Smooth muscle cell (in vitro differentiated cells): ENCODE results near the gene SYNE2. TPM values are rescaled to one million over a fixed set of nuclear protein-coding genes. Genes with fewer than 3 reads are reported as not detected.

ENCODE experiments used
- DNase-seq: peaks from one replicate; lab custom pipeline; 2025; ENCODE audit not compliant: unreplicated experiment; lab: John Stamatoyannopoulos, UW
- H2AFZ ChIP-seq: fragments of 200-600 bp; sonication (generic); 2 replicates; pipeline ENCODE4 v1.6.0; 2016; ENCODE audit warnings: antibody characterized with exemption, low read depth, mild to moderate bottlenecking
- H3F3A ChIP-seq: fragments of 200-600 bp; sonication (generic); 2 replicates; pipeline ENCODE4 v1.6.0; 2017; ENCODE audit warnings: antibody characterized with exemption, low read depth
- H3K27ac ChIP-seq: fragments of 200-600 bp; sonication (generic); 2 replicates; pipeline ENCODE4 v1.5.1; 2016; ENCODE audit warnings: low read depth, mild to moderate bottlenecking
- H3K27me3 ChIP-seq: fragments of 200-600 bp; sonication (generic); 2 replicates; pipeline ENCODE4 v1.6.1; 2016; ENCODE audit warnings: low read depth, mild to moderate bottlenecking
- H3K36me3 ChIP-seq: fragments of 200-600 bp; sonication (generic); 2 replicates; pipeline ENCODE4 v1.5.1; 2016; ENCODE audit warnings: low read depth
- H3K4me1 ChIP-seq: fragments of 200-600 bp; sonication (generic); 2 replicates; pipeline ENCODE4 v1.5.1; 2016; ENCODE audit warnings: low read depth
- H3K4me2 ChIP-seq: fragments of 200-600 bp; sonication (generic); 2 replicates; pipeline ENCODE4 v1.6.0; 2016; ENCODE audit warnings: mild to moderate bottlenecking
- H3K4me3 ChIP-seq: fragments of 200-600 bp; sonication (generic); 2 replicates; pipeline ENCODE4 v1.5.1; 2016; ENCODE audit warnings: mild to moderate bottlenecking
- H3K79me2 ChIP-seq: fragments of 200-600 bp; sonication (generic); 2 replicates; pipeline ENCODE4 v1.6.0; 2016; ENCODE audit warnings: low read depth, mild to moderate bottlenecking
- H3K9ac ChIP-seq: fragments of 200-600 bp; sonication (generic); 2 replicates; pipeline ENCODE4 v1.6.0; 2016; ENCODE audit warnings: low read depth
- H3K9me3 ChIP-seq: fragments of 200-600 bp; sonication (generic); replicated peaks from 2 replicates; pipeline ENCODE4 v1.5.1; 2016; ENCODE audit warnings: low read depth
- H4K20me1 ChIP-seq: fragments of 200-600 bp; sonication (generic); 2 replicates; pipeline ENCODE4 v1.6.0; 2016; ENCODE audit warnings: low read depth
- WGBS: methylation state at CpG from one replicate; pipeline ENCODE4 v1.1.7; 2016; ENCODE audit warnings: low lambda C conversion rate; 5-methylcytosine and 5-hydroxymethylcytosine counted together
- polyA plus RNA-seq: library from polyadenylated mRNA; unstranded; fragments of >200 nt; fragmentation: Nextera tagmentation; extraction: Ambion mirVana; gene quantifications from 2 replicates; pipeline ENCODE4 v1.2.1, GENCODE V29; 2016
- total RNA-seq: library from RNA; depleted of rRNA; stranded (reverse); fragments of >200 nt; gene quantifications from 2 replicates; pipeline ENCODE4 v1.2.3, GENCODE V29; 2014
- TF ChIP-seq, protein P1 (sequence below): fragments of 200-600 bp; sonication (generic); IDR thresholded peaks from 2 replicates; pipeline ENCODE4 v1.5.1; 2017; ENCODE audit warnings: borderline replicate concordance, mild to moderate bottlenecking, antibody characterized with exemption; ENCODE audit not compliant: insufficient read depth, poor library complexity, severe bottlenecking

The SYNE2 gene
- total and polyA plus RNA-seq, 2 experiments from 2014 or later = 4.8 to 20.9 TPM

DNA sequence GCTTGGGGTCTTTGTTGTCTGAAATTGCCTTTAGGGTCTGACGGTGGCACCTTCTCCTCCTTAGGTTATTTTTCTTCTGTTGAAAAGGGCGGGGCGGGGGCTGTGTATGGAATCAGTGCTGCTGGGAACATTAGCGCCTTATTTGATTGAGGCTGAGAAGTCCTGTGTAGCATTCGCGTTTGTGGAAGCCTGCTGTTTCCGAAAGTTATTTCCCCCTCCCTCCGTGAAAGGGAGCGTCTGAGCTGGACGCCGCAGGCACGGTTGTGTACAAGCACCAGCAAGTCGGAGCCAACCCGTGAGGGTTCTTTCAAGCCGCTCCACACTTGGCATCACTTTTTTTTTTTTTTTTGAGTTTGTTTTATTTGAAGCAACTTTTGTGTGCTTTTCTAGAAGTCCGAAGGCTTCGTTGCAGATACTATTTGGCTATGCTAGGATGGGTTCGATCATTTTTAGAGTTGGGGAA lies 1.1 kb downstream of the SYNE2 start:
- peaks cover 11% of the 10 kb centered on the region for H3K4me1 ChIP-seq
- TF ChIP-seq, protein P1, sequence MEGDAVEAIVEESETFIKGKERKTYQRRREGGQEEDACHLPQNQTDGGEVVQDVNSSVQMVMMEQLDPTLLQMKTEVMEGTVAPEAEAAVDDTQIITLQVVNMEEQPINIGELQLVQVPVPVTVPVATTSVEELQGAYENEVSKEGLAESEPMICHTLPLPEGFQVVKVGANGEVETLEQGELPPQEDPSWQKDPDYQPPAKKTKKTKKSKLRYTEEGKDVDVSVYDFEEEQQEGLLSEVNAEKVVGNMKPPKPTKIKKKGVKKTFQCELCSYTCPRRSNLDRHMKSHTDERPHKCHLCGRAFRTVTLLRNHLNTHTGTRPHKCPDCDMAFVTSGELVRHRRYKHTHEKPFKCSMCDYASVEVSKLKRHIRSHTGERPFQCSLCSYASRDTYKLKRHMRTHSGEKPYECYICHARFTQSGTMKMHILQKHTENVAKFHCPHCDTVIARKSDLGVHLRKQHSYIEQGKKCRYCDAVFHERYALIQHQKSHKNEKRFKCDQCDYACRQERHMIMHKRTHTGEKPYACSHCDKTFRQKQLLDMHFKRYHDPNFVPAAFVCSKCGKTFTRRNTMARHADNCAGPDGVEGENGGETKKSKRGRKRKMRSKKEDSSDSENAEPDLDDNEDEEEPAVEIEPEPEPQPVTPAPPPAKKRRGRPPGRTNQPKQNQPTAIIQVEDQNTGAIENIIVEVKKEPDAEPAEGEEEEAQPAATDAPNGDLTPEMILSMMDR = no peak
- WGBS = 2% methylated on average over 18 of the region's 18 CpGs
- H3K36me3 ChIP-seq = no peaks in the 10 kb centered on the region
- peak overlapping the region; percentile 95 for H2AFZ ChIP-seq
- H3K27me3 ChIP-seq = peaks cover 6% of the 10 kb centered on the region
- H3K4me3 ChIP-seq = peak overlapping the region; percentile 90
- peak overlapping the region; percentile 54 for H3K9ac ChIP-seq
- no peaks in the 10 kb centered on the region for H3F3A ChIP-seq
- peaks cover 2% of the 10 kb centered on the region for H4K20me1 ChIP-seq
- DNase-seq = peak; percentile 22
- H3K27ac ChIP-seq = no peak overlapping the region
- H3K4me2 ChIP-seq = peak overlapping the region; percentile 92
- H3K9me3 ChIP-seq = no peaks in the 10 kb centered on the region
- peaks cover 7% of the 10 kb centered on the region for H3K79me2 ChIP-seq

DNA sequence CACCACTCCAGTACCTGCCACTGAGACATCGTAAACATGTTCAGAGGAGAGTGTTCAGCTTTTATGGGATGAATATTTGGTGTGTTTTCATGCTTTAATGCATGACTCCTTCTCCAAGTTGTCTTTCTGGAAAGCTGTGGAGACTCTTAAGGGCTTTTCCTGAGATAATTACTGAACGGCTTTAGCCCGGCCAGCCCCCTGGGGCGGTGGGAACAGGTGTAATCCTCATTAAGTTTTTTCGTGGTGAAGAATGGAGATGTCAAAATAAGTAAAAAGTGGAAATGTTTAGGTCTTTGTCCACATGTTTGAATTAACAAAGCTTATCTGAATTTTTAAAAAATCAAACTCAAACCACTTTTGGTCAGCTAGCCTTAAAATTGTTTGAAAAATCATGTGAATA lies 1.5 kb downstream of the SYNE2 start:
- no peak overlapping the region for H3K9ac ChIP-seq
- H3K4me1 ChIP-seq = peaks cover 11% of the 10 kb centered on the region
- H3K4me3 ChIP-seq = peak overlapping the region; percentile 90
- peak overlapping the region; percentile 92 for H3K4me2 ChIP-seq
- WGBS = 12% methylated on average over 5 of the region's 5 CpGs
- TF ChIP-seq, protein P1 = no peak
- H3K36me3 ChIP-seq = no peaks in the 10 kb centered on the region
- H3K79me2 ChIP-seq = peaks cover 7% of the 10 kb centered on the region
- no peak overlapping the region for H2AFZ ChIP-seq
- H3K27me3 ChIP-seq = peaks cover 6% of the 10 kb centered on the region
- no peak overlapping the region for H3K27ac ChIP-seq
- H4K20me1 ChIP-seq = peaks cover 2% of the 10 kb centered on the region
- H3F3A ChIP-seq = no peaks in the 10 kb centered on the region
- DNase-seq = no peak
- no peaks in the 10 kb centered on the region for H3K9me3 ChIP-seq

DNA sequence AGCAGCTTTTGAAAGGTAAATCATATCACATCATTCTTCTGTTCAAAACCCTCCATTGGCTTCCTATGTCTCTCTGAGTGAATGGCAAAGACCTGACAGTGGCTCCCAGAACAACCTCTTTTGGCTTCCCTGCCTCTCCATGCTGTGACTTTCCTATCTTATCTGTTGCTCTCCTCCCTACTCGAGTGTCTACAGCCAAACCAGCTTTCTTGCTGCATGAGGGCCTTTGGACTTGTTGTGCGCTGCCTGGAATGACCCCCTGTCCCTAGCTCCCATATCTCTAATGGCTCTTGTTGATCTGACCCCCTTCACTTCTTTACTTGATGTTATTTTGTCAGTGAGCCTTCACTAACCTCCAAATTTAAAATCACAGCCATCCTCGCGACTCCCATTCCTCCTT lies 2.5 kb downstream of the SYNE2 start:
- no peaks in the 10 kb centered on the region for H3K9me3 ChIP-seq
- peaks cover 7% of the 10 kb centered on the region for H3K79me2 ChIP-seq
- peaks cover 11% of the 10 kb centered on the region for H3K4me1 ChIP-seq
- H3K9ac ChIP-seq = no peak overlapping the region
- H3K27ac ChIP-seq = no peak overlapping the region
- H2AFZ ChIP-seq = no peak overlapping the region
- no peaks in the 10 kb centered on the region for H3F3A ChIP-seq
- WGBS = 82% methylated on average over 4 of the region's 4 CpGs
- DNase-seq = no peak
- TF ChIP-seq, protein P1 = no peak
- H4K20me1 ChIP-seq = peaks cover 2% of the 10 kb centered on the region
- peaks cover 6% of the 10 kb centered on the region for H3K27me3 ChIP-seq
- no peak overlapping the region for H3K4me2 ChIP-seq
- no peaks in the 10 kb centered on the region for H3K36me3 ChIP-seq
- no peak overlapping the region for H3K4me3 ChIP-seq

DNA sequence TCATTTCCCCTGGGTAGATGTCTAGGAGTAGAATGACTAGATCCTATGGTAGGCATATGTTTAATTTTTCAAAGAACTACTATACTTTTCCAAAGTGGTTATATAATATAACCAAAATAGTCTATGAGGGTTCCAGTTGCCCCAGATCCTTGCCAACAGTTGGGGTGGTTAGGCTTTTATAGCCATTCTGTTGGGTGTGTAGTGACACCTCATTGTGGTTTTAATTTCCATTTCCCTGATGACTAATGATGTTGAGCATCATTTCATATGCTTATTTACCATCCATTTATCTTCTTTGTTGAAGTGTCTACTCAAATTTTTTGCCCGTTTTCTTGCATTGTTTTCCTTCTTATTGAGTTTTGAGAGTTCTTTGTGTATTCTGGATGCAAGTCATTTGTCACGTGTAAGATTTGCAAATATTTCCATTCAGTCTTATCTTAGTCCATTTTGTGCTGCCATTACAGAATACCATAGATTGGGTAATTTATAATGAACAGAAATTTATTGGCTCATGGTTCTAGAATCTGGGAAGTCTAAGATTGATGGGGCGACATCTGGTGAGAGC lies 4.7 kb downstream of the SYNE2 start:
- Histone ChIP-seq H2AFZ (no peak overlapping the region), H3K27ac (no peak overlapping the region), H3F3A (no peaks in the 10 kb centered on the region), H3K9ac (no peak overlapping the region), H4K20me1 (peaks cover 2% of the 10 kb centered on the region), H3K4me2 (no peak overlapping the region), H3K9me3 (no peaks in the 10 kb centered on the region), H3K27me3 (peaks cover 6% of the 10 kb centered on the region), H3K4me1 (peaks cover 11% of the 10 kb centered on the region), H3K36me3 (no peaks in the 10 kb centered on the region), H3K79me2 (peaks cover 7% of the 10 kb centered on the region), H3K4me3 (no peak overlapping the region)
- WGBS = 93% methylated on average over 3 of the region's 3 CpGs
- no peak for DNase-seq
- TF ChIP-seq, protein P1 = no peak
